22Rv1 (cell line): ENCODE results near the gene SLC10A6.

Experiments
- ZFX ChIP-seq: fragments of 450-650 bp; IDR thresholded peaks from 2 replicates; pipeline ENCODE4 v1.6.1; 2017; ENCODE audit warnings: antibody characterized with exemption, borderline replicate concordance
- TF ChIP-seq, protein P1 (sequence below): fragments of 450-650 bp; IDR thresholded peaks from 2 replicates; pipeline ENCODE4 v1.5.1; 2017; ENCODE audit warnings: mild to moderate bottlenecking

DNA sequence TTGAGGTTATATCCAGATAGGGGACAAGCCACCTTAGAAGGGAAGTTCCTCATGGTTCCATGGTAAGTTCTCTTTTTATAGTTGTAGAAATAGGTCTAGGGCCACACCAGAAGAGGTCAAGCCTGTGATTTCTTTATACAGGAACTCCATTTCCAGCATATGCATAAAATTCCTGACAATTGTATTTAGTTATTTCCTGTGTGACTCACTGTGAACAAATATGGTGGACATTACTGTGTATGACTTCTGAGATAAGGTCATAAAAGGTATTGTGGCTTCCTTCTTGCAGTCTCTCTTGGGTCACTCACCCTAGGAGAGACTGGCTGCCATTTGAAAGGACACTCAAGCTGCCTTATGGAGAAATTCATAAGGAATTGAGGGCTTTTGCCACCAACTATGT lies 45.3 kb upstream of the SLC10A6 start:
- TF ChIP-seq, protein P1, sequence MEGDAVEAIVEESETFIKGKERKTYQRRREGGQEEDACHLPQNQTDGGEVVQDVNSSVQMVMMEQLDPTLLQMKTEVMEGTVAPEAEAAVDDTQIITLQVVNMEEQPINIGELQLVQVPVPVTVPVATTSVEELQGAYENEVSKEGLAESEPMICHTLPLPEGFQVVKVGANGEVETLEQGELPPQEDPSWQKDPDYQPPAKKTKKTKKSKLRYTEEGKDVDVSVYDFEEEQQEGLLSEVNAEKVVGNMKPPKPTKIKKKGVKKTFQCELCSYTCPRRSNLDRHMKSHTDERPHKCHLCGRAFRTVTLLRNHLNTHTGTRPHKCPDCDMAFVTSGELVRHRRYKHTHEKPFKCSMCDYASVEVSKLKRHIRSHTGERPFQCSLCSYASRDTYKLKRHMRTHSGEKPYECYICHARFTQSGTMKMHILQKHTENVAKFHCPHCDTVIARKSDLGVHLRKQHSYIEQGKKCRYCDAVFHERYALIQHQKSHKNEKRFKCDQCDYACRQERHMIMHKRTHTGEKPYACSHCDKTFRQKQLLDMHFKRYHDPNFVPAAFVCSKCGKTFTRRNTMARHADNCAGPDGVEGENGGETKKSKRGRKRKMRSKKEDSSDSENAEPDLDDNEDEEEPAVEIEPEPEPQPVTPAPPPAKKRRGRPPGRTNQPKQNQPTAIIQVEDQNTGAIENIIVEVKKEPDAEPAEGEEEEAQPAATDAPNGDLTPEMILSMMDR = no peak
- TF ChIP-seq ZFX = no peak
